HepG2 (cell line): ENCODE measurements around the gene METTL26. TPM values are rescaled to one million over a fixed set of nuclear protein-coding genes. Genes with fewer than 3 reads are reported as not detected.
A peak's percentile ranks its signal among the peaks of the same experiment; 100 is the strongest.

Source experiments
- ASH2L ChIP-seq: fragments of 300-600, 200-600 bp; sonication (generic); IDR thresholded peaks from 2 replicates; pipeline ENCODE4 v1.7.0; 2017; ENCODE audit warnings: low read depth, mild to moderate bottlenecking, moderate library complexity, mixed read lengths, low read length; ENCODE audit not compliant: insufficient read length
- CCDC6 ChIP-seq: sonication (generic); formaldehyde crosslinking; IDR thresholded peaks from 2 replicates; pipeline ENCODE4 v1.8.1; 2022; ENCODE audit warnings: mild to moderate bottlenecking, missing genetic modification reagents, moderate library complexity
- EED ChIP-seq: sonication (generic); formaldehyde crosslinking; IDR thresholded peaks from 2 replicates; pipeline ENCODE4 v1.5.0; 2020; ENCODE audit warnings: mild to moderate bottlenecking, missing genetic modification reagents
- FLYWCH1 ChIP-seq: sonication (generic); formaldehyde crosslinking; IDR thresholded peaks from 2 replicates; pipeline ENCODE4 v1.8.1; 2023; ENCODE audit warnings: mild to moderate bottlenecking, missing genetic modification reagents
- HCFC1 ChIP-seq: fragments of 150-350 bp; IDR thresholded peaks from 2 replicates; pipeline ENCODE4 v1.6.1; 2014; ENCODE audit warnings: low read depth, low read length
- HNRNPK ChIP-seq: fragments of 200-400 bp; formaldehyde crosslinking; IDR thresholded peaks from 2 replicates; pipeline ENCODE4 v1.6.1; 2018; ENCODE audit warnings: low read length, low read depth, moderate library complexity, mild to moderate bottlenecking; ENCODE audit not compliant: poor library complexity, severe bottlenecking
- MYNN ChIP-seq: sonication (generic); formaldehyde crosslinking; IDR thresholded peaks from 2 replicates; pipeline ENCODE4 v1.4.0; 2020; ENCODE audit warnings: mild to moderate bottlenecking, low read depth, missing genetic modification reagents
- NBN ChIP-seq: fragments of 450-650 bp; conservative IDR thresholded peaks from 2 replicates; pipeline ENCODE4 v1.6.1; 2017
- NFIB ChIP-seq: sonication (generic); formaldehyde crosslinking; IDR thresholded peaks from 2 replicates; pipeline ENCODE4 v1.9.0; 2021; ENCODE audit warnings: missing genetic modification reagents, mild to moderate bottlenecking, borderline replicate concordance
- PHF5A ChIP-seq: IDR thresholded peaks from one replicate; pipeline ENCODE4 v1.6.1; 2018; ENCODE audit warnings: low read depth, missing genetic modification reagents; ENCODE audit not compliant: unreplicated experiment
- RBFOX2 ChIP-seq: fragments of 200-400 bp; formaldehyde crosslinking; IDR thresholded peaks from 2 replicates; pipeline ENCODE4 v1.6.1; 2017; ENCODE audit warnings: low read depth, mild to moderate bottlenecking, low read length
- REPIN1 ChIP-seq: sonication (generic); formaldehyde crosslinking; IDR thresholded peaks from 2 replicates; pipeline ENCODE4 v1.8.0; 2022; ENCODE audit warnings: missing genetic modification reagents, low read depth, mild to moderate bottlenecking, borderline replicate concordance
- XRCC5 ChIP-seq: fragments of 200-400 bp; formaldehyde crosslinking; optimal IDR thresholded peaks from 2 replicates; pipeline ENCODE3; 2017; ENCODE audit warnings: mild to moderate bottlenecking, low read length
- YEATS4 ChIP-seq: sonication (generic); formaldehyde crosslinking; IDR thresholded peaks from 2 replicates; pipeline ENCODE4 v1.4.0; 2020; ENCODE audit warnings: missing genetic modification reagents, borderline replicate concordance
- ZNF263 ChIP-seq: sonication (generic); formaldehyde crosslinking; IDR thresholded peaks from 2 replicates; pipeline ENCODE4 v1.4.0; 2020; ENCODE audit warnings: missing genetic modification reagents
- ZNF329 ChIP-seq: sonication (generic); formaldehyde crosslinking; IDR thresholded peaks from 2 replicates; pipeline ENCODE4 v1.9.0; 2021; ENCODE audit warnings: low read depth, mild to moderate bottlenecking, missing genetic modification reagents
- ZNF564 ChIP-seq: sonication (generic); formaldehyde crosslinking; IDR thresholded peaks from 2 replicates; pipeline ENCODE4 v1.8.1; 2023; ENCODE audit warnings: mild to moderate bottlenecking, missing genetic modification reagents
- ZNF672 ChIP-seq: sonication (generic); formaldehyde crosslinking; IDR thresholded peaks from 2 replicates; pipeline ENCODE4 v1.8.1; 2022; ENCODE audit warnings: missing genetic modification reagents
- ZNF749 ChIP-seq: sonication (generic); formaldehyde crosslinking; IDR thresholded peaks from 2 replicates; pipeline ENCODE4 v1.8.0; 2022; ENCODE audit warnings: mild to moderate bottlenecking, missing genetic modification reagents, moderate library complexity, borderline replicate concordance
- ZZZ3 ChIP-seq: sonication (generic); formaldehyde crosslinking; IDR thresholded peaks from 2 replicates; pipeline ENCODE4 v1.4.0; 2020; ENCODE audit warnings: missing genetic modification reagents, mild to moderate bottlenecking, borderline replicate concordance
- polyA plus RNA-seq, 8 experiments: library from polyadenylated mRNA; depleted of rRNA in 3 of 8; stranded (reverse) in 7 of 8; unstranded in 1 of 8; fragments of >200 nt; fragmentation: Illumina TruSeq in 4 of 8; extraction: Trizol in 4 of 8; gene quantifications; 2 replicates each; pipeline versions ENCODE4 v1.2.1 to v1.2.3, GENCODE V29; 2011 to 2016; ENCODE audit warnings: low read depth in 4 of 8, missing spikeins in 1 of 8, mixed read lengths in 1 of 8; ENCODE audit not compliant: insufficient read depth in 1 of 8
- total RNA-seq, 5 experiments: library from RNA; depleted of rRNA; stranded (reverse); fragments of >200 nt; fragmentation: Illumina TruSeq; extraction: Trizol; gene quantifications; 2 replicates each; pipeline ENCODE4 v1.2.3, GENCODE V29; 2016; ENCODE audit warnings: low read depth in 1 of 5
- TF ChIP-seq, protein P1 (sequence below): sonication (generic); formaldehyde crosslinking; IDR thresholded peaks from 2 replicates; pipeline ENCODE4 v1.4.0; 2020; ENCODE audit warnings: missing genetic modification reagents
- TF ChIP-seq, protein P2 (sequence below): IDR thresholded peaks from 2 replicates; pipeline ENCODE4 v1.6.1; 2012; ENCODE audit warnings: low read depth, low read length, improper control_type of control experiment
- TF ChIP-seq, protein P3 (sequence below): sonication (generic); formaldehyde crosslinking; IDR thresholded peaks from 2 replicates; pipeline ENCODE4 v1.4.0; 2020; ENCODE audit warnings: missing genetic modification reagents
- TF ChIP-seq, protein P4 (sequence below): sonication (generic); formaldehyde crosslinking; conservative IDR thresholded peaks from 2 replicates; pipeline ENCODE4 v1.8.0; 2022; ENCODE audit warnings: mild to moderate bottlenecking, moderate library complexity, missing genetic modification reagents

Gene METTL26
- total and polyA plus RNA-seq, 2 of the 13 experiments (the other 11 are each of a cell fraction or from before 2014, with no cell fraction given) = 65.5 to 70.1 TPM

DNA sequence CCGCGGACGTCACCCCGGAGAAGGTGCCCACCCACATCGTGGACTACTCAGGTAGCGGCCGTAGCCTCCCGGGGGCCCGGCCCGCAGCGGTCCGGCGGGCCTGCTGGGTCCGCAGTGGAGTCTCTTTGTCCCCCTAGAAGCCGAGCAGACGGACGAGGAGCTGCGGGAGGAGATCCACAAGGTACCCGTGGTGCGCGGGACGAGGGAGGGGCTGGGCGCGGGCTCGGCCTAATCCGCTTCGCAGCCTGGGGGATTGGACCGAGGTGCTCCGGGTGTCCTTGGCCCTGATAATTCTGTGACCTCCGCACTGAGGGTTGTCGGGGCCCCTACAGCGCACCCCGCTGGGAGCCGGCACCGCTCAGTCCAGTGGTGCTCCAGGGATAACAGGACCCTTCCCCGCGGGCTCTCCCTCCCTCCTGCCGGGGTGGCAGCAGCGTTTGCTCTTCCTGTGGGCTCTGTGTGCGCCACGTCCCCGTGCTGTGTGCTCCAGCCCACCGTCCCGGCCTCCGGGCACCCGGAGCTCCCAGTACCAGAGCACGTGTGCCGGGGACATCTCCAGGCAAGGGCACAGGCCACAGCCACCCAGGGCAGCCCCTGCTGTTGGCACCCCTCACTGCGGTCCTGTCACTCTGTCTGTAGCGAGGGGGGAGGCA is 32.5 kb upstream of the METTL26 start (continued):
- TF ChIP-seq, protein P1, sequence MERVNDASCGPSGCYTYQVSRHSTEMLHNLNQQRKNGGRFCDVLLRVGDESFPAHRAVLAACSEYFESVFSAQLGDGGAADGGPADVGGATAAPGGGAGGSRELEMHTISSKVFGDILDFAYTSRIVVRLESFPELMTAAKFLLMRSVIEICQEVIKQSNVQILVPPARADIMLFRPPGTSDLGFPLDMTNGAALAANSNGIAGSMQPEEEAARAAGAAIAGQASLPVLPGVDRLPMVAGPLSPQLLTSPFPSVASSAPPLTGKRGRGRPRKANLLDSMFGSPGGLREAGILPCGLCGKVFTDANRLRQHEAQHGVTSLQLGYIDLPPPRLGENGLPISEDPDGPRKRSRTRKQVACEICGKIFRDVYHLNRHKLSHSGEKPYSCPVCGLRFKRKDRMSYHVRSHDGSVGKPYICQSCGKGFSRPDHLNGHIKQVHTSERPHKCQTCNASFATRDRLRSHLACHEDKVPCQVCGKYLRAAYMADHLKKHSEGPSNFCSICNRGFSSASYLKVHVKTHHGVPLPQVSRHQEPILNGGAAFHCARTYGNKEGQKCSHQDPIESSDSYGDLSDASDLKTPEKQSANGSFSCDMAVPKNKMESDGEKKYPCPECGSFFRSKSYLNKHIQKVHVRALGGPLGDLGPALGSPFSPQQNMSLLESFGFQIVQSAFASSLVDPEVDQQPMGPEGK = no peak
- TF ChIP-seq HNRNPK (no peak), ZNF263 (CRISPR knock-in tag) (peak; percentile 47), CCDC6 (CRISPR knock-in tag) (no peak; the same call in 1 of the 2 replicates), ZNF564 (CRISPR knock-in tag) (no peak), ZNF329 (CRISPR knock-in tag) (no peak), REPIN1 (no peak), NBN (no peak), ZZZ3 (CRISPR knock-in tag) (no peak), YEATS4 (no peak), PHF5A (CRISPR knock-in tag) (no peak), NFIB (CRISPR knock-in tag) (0 out of 2 replicates have a peak, but pooled peaks have one; percentile 64), EED (CRISPR knock-in tag) (no peak), ZNF672 (CRISPR knock-in tag) (no peak), ZNF749 (CRISPR knock-in tag) (0 out of 2 replicates have a peak, but pooled peaks have one; percentile 31), HCFC1 (no peak), FLYWCH1 (no peak), XRCC5 (no peak), ASH2L (peak; percentile 4), RBFOX2 (peak; percentile 24), MYNN (CRISPR knock-in tag) (no peak)
- TF ChIP-seq, protein P2, sequence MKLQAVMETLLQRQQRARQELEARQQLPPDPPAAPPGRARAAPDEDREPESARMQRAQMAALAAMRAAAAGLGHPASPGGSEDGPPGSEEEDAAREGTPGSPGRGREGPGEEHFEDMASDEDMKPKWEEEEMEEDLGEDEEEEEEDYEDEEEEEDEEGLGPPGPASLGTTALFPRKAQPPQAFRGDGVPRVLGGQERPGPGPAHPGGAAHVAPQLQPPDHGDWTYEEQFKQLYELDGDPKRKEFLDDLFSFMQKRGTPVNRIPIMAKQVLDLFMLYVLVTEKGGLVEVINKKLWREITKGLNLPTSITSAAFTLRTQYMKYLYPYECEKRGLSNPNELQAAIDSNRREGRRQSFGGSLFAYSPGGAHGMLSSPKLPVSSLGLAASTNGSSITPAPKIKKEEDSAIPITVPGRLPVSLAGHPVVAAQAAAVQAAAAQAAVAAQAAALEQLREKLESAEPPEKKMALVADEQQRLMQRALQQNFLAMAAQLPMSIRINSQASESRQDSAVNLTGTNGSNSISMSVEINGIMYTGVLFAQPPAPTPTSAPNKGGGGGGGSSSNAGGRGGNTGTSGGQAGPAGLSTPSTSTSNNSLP = no peak
- TF ChIP-seq, protein P3, sequence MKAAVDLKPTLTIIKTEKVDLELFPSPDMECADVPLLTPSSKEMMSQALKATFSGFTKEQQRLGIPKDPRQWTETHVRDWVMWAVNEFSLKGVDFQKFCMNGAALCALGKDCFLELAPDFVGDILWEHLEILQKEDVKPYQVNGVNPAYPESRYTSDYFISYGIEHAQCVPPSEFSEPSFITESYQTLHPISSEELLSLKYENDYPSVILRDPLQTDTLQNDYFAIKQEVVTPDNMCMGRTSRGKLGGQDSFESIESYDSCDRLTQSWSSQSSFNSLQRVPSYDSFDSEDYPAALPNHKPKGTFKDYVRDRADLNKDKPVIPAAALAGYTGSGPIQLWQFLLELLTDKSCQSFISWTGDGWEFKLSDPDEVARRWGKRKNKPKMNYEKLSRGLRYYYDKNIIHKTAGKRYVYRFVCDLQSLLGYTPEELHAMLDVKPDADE (CRISPR knock-in tag) = 0 out of 2 replicates have a peak, but pooled peaks have one; percentile 25
- TF ChIP-seq, protein P4, sequence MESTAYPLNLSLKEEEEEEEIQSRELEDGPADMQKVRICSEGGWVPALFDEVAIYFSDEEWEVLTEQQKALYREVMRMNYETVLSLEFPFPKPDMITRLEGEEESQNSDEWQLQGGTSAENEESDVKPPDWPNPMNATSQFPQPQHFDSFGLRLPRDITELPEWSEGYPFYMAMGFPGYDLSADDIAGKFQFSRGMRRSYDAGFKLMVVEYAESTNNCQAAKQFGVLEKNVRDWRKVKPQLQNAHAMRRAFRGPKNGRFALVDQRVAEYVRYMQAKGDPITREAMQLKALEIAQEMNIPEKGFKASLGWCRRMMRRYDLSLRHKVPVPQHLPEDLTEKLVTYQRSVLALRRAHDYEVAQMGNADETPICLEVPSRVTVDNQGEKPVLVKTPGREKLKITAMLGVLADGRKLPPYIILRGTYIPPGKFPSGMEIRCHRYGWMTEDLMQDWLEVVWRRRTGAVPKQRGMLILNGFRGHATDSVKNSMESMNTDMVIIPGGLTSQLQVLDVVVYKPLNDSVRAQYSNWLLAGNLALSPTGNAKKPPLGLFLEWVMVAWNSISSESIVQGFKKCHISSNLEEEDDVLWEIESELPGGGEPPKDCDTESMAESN (CRISPR knock-in tag) = no peak
